Smooth muscle cell (in vitro differentiated cells): ENCODE data around the gene TMEM94. TPM values are rescaled to one million over a fixed set of nuclear protein-coding genes. Genes with fewer than 3 reads are reported as not detected.
A peak's percentile ranks its signal among the peaks of the same experiment; 100 is the strongest.
"Not testable (repeated sequence)": the region's sequence is repeated elsewhere in the genome, so short reads cannot be mapped to it uniquely, and the experiment has no call there.

ENCODE experiments used
- DNase-seq: peaks from one replicate; lab custom pipeline; 2025; ENCODE audit not compliant: unreplicated experiment; lab: John Stamatoyannopoulos, UW
- H2AFZ ChIP-seq: fragments of 200-600 bp; sonication (generic); 2 replicates; pipeline ENCODE4 v1.6.0; 2016; ENCODE audit warnings: antibody characterized with exemption, low read depth, mild to moderate bottlenecking
- H3F3A ChIP-seq: fragments of 200-600 bp; sonication (generic); 2 replicates; pipeline ENCODE4 v1.6.0; 2017; ENCODE audit warnings: antibody characterized with exemption, low read depth
- H3K27ac ChIP-seq: fragments of 200-600 bp; sonication (generic); 2 replicates; pipeline ENCODE4 v1.5.1; 2016; ENCODE audit warnings: low read depth, mild to moderate bottlenecking
- H3K27me3 ChIP-seq: fragments of 200-600 bp; sonication (generic); 2 replicates; pipeline ENCODE4 v1.6.1; 2016; ENCODE audit warnings: low read depth, mild to moderate bottlenecking
- H3K36me3 ChIP-seq: fragments of 200-600 bp; sonication (generic); 2 replicates; pipeline ENCODE4 v1.5.1; 2016; ENCODE audit warnings: low read depth
- H3K4me1 ChIP-seq: fragments of 200-600 bp; sonication (generic); 2 replicates; pipeline ENCODE4 v1.5.1; 2016; ENCODE audit warnings: low read depth
- H3K4me2 ChIP-seq: fragments of 200-600 bp; sonication (generic); 2 replicates; pipeline ENCODE4 v1.6.0; 2016; ENCODE audit warnings: mild to moderate bottlenecking
- H3K4me3 ChIP-seq: fragments of 200-600 bp; sonication (generic); 2 replicates; pipeline ENCODE4 v1.5.1; 2016; ENCODE audit warnings: mild to moderate bottlenecking
- H3K79me2 ChIP-seq: fragments of 200-600 bp; sonication (generic); 2 replicates; pipeline ENCODE4 v1.6.0; 2016; ENCODE audit warnings: low read depth, mild to moderate bottlenecking
- H3K9ac ChIP-seq: fragments of 200-600 bp; sonication (generic); 2 replicates; pipeline ENCODE4 v1.6.0; 2016; ENCODE audit warnings: low read depth
- H3K9me3 ChIP-seq: fragments of 200-600 bp; sonication (generic); replicated peaks from 2 replicates; pipeline ENCODE4 v1.5.1; 2016; ENCODE audit warnings: low read depth
- H4K20me1 ChIP-seq: fragments of 200-600 bp; sonication (generic); 2 replicates; pipeline ENCODE4 v1.6.0; 2016; ENCODE audit warnings: low read depth
- WGBS: methylation state at CpG from one replicate; pipeline ENCODE4 v1.1.7; 2016; ENCODE audit warnings: low lambda C conversion rate; 5-methylcytosine and 5-hydroxymethylcytosine counted together
- polyA plus RNA-seq: library from polyadenylated mRNA; unstranded; fragments of >200 nt; fragmentation: Nextera tagmentation; extraction: Ambion mirVana; gene quantifications from 2 replicates; pipeline ENCODE4 v1.2.1, GENCODE V29; 2016
- total RNA-seq: library from RNA; depleted of rRNA; stranded (reverse); fragments of >200 nt; gene quantifications from 2 replicates; pipeline ENCODE4 v1.2.3, GENCODE V29; 2014
- TF ChIP-seq, protein P1 (sequence below): fragments of 200-600 bp; sonication (generic); IDR thresholded peaks from 2 replicates; pipeline ENCODE4 v1.5.1; 2017; ENCODE audit warnings: borderline replicate concordance, mild to moderate bottlenecking, antibody characterized with exemption; ENCODE audit not compliant: insufficient read depth, poor library complexity, severe bottlenecking

TMEM94 gene
- total and polyA plus RNA-seq, 2 experiments from 2014 or later, result 26.3 to 35.9 TPM

- peaks cover 5% of the 10 kb centered on the region for H3F3A ChIP-seq
- WGBS, result 95% methylated on average over 3 of the region's 3 CpGs
- no peaks in the 10 kb centered on the region for H3K79me2 ChIP-seq
- H3K27ac ChIP-seq, result no peak overlapping the region
- no peaks in the 10 kb centered on the region for H3K4me1 ChIP-seq
- no peak overlapping the region for H2AFZ ChIP-seq
- no peak overlapping the region for H3K4me2 ChIP-seq
- H3K9ac ChIP-seq, result no peak overlapping the region
- no peaks in the 10 kb centered on the region for H4K20me1 ChIP-seq
- no peak overlapping the region for H3K4me3 ChIP-seq
- no peaks in the 10 kb centered on the region for H3K36me3 ChIP-seq
- TF ChIP-seq, protein P1, sequence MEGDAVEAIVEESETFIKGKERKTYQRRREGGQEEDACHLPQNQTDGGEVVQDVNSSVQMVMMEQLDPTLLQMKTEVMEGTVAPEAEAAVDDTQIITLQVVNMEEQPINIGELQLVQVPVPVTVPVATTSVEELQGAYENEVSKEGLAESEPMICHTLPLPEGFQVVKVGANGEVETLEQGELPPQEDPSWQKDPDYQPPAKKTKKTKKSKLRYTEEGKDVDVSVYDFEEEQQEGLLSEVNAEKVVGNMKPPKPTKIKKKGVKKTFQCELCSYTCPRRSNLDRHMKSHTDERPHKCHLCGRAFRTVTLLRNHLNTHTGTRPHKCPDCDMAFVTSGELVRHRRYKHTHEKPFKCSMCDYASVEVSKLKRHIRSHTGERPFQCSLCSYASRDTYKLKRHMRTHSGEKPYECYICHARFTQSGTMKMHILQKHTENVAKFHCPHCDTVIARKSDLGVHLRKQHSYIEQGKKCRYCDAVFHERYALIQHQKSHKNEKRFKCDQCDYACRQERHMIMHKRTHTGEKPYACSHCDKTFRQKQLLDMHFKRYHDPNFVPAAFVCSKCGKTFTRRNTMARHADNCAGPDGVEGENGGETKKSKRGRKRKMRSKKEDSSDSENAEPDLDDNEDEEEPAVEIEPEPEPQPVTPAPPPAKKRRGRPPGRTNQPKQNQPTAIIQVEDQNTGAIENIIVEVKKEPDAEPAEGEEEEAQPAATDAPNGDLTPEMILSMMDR, result no peak
- no peaks in the 10 kb centered on the region for H3K9me3 ChIP-seq
- H3K27me3 ChIP-seq, result no peaks in the 10 kb centered on the region
- DNase-seq, result no peak
Observed at GRCh38 chr17:75445296-75445695, 11.1 kb upstream of the TMEM94 start.

- not testable (repeated sequence) for H3K4me3 ChIP-seq, H3K9me3 ChIP-seq, H3F3A ChIP-seq, H2AFZ ChIP-seq, H3K4me1 ChIP-seq, H3K36me3 ChIP-seq, H3K27ac ChIP-seq, H3K9ac ChIP-seq, DNase-seq, H3K27me3 ChIP-seq, H3K79me2 ChIP-seq, H4K20me1 ChIP-seq, H3K4me2 ChIP-seq
- 98% methylated on average over 6 of the region's 6 CpGs for WGBS
Observed at GRCh38 chr17:75445896-75446295, 10.5 kb upstream of the TMEM94 start.

- Histone ChIP-seq H3K79me2 (no peaks in the 10 kb centered on the region), H3K4me1 (no peaks in the 10 kb centered on the region), H3K9me3 (no peaks in the 10 kb centered on the region), H3K36me3 (no peaks in the 10 kb centered on the region), H3K27ac (no peak overlapping the region), H3K4me3 (no peak overlapping the region), H4K20me1 (no peaks in the 10 kb centered on the region), H3K4me2 (no peak overlapping the region), H3K9ac (no peak overlapping the region), H3F3A (peaks cover 5% of the 10 kb centered on the region), H2AFZ (peak overlapping the region; percentile 15), H3K27me3 (no peaks in the 10 kb centered on the region)
- 74% methylated on average over 17 of the region's 17 CpGs for WGBS
- TF ChIP-seq, protein P1, result no peak
- DNase-seq, result no peak
Observed at GRCh38 chr17:75447951-75448856, 8.2 kb upstream of the TMEM94 start.

- Histone ChIP-seq H3K27me3 (no peaks in the 10 kb centered on the region), H2AFZ (no peak overlapping the region), H3K4me2 (no peak overlapping the region), H3K9me3 (no peaks in the 10 kb centered on the region), H3K4me3 (no peak overlapping the region), H3K9ac (no peak overlapping the region), H3K27ac (no peak overlapping the region), H3F3A (peaks cover 5% of the 10 kb centered on the region), H4K20me1 (no peaks in the 10 kb centered on the region), H3K4me1 (no peaks in the 10 kb centered on the region), H3K36me3 (no peaks in the 10 kb centered on the region), H3K79me2 (no peaks in the 10 kb centered on the region)
- 92% methylated on average over 4 of the region's 4 CpGs for WGBS
- DNase-seq, result no peak
- TF ChIP-seq, protein P1, result no peak
Observed at GRCh38 chr17:75450270-75450669, 6.2 kb upstream of the TMEM94 start.
